Osteocyte (in vitro differentiated cells): ENCODE measurements around the gene FMNL2. TPM values are rescaled to one million over a fixed set of nuclear protein-coding genes. Genes with fewer than 3 reads are reported as not detected.

Experiments used
- DNase-seq: peaks from one replicate; pipeline ENCODE4 v3.0.0; 2021; ENCODE audit warnings: mixed read lengths; ENCODE audit not compliant: unreplicated experiment; ENCODE audit errors: extremely low spot score
- H3K27ac Mint-ChIP-seq: one replicate; pipeline ENCODE4 v1.8.0; 2021; ENCODE audit warnings: mild to moderate bottlenecking, mixed read lengths; ENCODE audit not compliant: unreplicated experiment
- H3K27me3 Mint-ChIP-seq: one replicate; pipeline ENCODE4 v1.8.0; 2021; ENCODE audit warnings: mixed read lengths; ENCODE audit not compliant: unreplicated experiment
- H3K36me3 Mint-ChIP-seq: one replicate; pipeline ENCODE4 v1.8.0; 2021; ENCODE audit warnings: mixed read lengths; ENCODE audit not compliant: unreplicated experiment
- H3K4me1 Mint-ChIP-seq: one replicate; pipeline ENCODE4 v1.8.0; 2021; ENCODE audit warnings: mixed read lengths; ENCODE audit not compliant: unreplicated experiment
- H3K4me3 Mint-ChIP-seq: one replicate; pipeline ENCODE4 v1.8.0; 2021; ENCODE audit warnings: mild to moderate bottlenecking, moderate library complexity, mixed read lengths; ENCODE audit not compliant: unreplicated experiment
- H3K9me3 Mint-ChIP-seq: one replicate; pipeline ENCODE4 v1.8.0; 2021; ENCODE audit warnings: mixed read lengths; ENCODE audit not compliant: unreplicated experiment
- total RNA-seq: library from RNA; stranded (reverse); gene quantifications from 2 replicates; pipeline ENCODE4 v1.2.1, GENCODE V29; 2021
- TF ChIP-seq, protein P1 (sequence below): fragments of 200-600 bp; sonication (generic); IDR thresholded peaks from 2 replicates; pipeline ENCODE4 v1.5.0; 2021; ENCODE audit warnings: antibody characterized with exemption, mild to moderate bottlenecking, moderate library complexity

Gene FMNL2
- total RNA-seq, 1 donor from 2014 or later, result 45.3 TPM

DNA sequence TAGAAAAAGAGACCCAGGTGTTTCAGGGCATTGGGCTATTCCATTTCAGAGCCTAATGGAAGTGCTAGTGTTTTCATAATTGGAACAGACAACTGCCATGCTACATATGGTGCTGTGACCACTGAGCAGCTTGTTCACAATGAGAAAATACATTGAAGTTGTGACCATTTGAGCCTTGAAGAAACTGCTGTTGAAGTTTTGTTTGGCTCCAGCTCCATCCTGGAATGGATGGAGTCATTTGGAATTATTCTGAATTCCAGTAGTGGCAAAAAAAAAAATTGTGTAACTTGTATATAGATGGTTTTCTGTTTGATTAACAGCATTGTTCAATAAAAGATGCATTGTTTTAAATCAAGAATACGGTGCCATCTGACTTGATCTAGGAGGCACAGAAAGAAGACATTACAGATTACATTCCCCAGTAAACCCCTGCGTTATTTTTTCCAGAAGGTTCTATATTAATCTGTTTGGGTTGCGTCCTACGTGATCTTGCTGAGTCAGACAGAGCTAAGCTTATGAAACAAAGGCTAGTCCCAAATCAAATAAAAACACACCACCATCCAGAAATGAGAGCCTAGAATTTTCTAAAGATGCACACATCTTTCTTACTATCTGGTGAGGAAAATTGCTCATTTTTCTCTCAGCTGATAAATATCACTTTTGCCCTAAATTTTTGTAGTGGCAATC lies 19.2 kb downstream of the FMNL2 start:
- Mint-ChIP-seq H3K27me3 (no peaks in the 10 kb centered on the region), H3K4me1 (peaks cover 21% of the 10 kb centered on the region), H3K36me3 (peaks cover 3% of the 10 kb centered on the region), H3K27ac (no peak overlapping the region), H3K4me3 (no peak overlapping the region), H3K9me3 (no peaks in the 10 kb centered on the region)
- no peak for DNase-seq
- TF ChIP-seq, protein P1, sequence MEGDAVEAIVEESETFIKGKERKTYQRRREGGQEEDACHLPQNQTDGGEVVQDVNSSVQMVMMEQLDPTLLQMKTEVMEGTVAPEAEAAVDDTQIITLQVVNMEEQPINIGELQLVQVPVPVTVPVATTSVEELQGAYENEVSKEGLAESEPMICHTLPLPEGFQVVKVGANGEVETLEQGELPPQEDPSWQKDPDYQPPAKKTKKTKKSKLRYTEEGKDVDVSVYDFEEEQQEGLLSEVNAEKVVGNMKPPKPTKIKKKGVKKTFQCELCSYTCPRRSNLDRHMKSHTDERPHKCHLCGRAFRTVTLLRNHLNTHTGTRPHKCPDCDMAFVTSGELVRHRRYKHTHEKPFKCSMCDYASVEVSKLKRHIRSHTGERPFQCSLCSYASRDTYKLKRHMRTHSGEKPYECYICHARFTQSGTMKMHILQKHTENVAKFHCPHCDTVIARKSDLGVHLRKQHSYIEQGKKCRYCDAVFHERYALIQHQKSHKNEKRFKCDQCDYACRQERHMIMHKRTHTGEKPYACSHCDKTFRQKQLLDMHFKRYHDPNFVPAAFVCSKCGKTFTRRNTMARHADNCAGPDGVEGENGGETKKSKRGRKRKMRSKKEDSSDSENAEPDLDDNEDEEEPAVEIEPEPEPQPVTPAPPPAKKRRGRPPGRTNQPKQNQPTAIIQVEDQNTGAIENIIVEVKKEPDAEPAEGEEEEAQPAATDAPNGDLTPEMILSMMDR, result no peak

DNA sequence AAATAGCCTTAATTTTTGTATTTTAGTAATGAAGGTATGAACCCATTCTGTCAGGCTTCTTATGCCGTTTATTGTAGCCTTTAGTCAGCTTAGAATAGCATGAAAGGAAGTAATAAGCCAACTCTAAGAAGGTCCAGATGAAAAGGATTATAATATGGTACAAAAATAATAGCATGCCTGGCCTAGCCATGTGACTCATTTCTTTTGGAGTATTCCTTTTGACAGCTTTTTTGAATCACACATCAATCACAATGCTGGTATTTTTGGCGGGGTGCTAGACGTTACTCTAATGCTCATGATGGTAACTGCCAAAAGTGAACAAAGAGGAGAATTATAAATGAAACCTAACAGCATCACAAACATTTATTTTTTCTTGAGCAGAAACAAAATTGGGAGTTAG lies 19.9 kb downstream of the FMNL2 start:
- Mint-ChIP-seq H3K4me3 (no peak overlapping the region), H3K36me3 (peaks cover 3% of the 10 kb centered on the region), H3K4me1 (peaks cover 21% of the 10 kb centered on the region), H3K9me3 (no peaks in the 10 kb centered on the region), H3K27ac (no peak overlapping the region), H3K27me3 (no peaks in the 10 kb centered on the region)
- no peak for DNase-seq
- TF ChIP-seq, protein P1, result no peak

DNA sequence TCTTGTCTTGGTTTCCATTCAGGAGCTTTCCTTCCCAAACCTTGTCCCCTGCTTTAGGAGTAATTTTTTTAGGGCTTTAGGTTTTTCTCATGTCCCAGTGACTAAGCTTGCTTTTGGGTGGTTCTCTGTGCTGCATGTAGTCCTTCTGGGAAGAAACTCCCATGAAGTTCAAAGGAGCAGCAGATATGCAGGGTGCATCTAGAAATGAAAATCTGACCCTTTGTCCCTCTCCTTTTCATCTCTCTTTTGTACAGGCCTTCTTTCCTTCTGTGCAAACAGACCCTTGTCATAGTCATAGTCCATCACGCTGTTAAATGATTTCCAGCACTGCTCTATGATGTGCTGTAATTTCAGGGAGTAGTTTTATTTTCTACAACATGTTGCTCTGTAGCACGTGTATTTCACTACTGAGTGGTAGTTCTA lies 20.4 kb downstream of the FMNL2 start:
- Mint-ChIP-seq H3K4me1 (peaks cover 21% of the 10 kb centered on the region), H3K27ac (no peak overlapping the region), H3K36me3 (peaks cover 3% of the 10 kb centered on the region), H3K27me3 (no peaks in the 10 kb centered on the region), H3K9me3 (no peaks in the 10 kb centered on the region), H3K4me3 (no peak overlapping the region)
- DNase-seq, result no peak
- TF ChIP-seq, protein P1, result no peak

DNA sequence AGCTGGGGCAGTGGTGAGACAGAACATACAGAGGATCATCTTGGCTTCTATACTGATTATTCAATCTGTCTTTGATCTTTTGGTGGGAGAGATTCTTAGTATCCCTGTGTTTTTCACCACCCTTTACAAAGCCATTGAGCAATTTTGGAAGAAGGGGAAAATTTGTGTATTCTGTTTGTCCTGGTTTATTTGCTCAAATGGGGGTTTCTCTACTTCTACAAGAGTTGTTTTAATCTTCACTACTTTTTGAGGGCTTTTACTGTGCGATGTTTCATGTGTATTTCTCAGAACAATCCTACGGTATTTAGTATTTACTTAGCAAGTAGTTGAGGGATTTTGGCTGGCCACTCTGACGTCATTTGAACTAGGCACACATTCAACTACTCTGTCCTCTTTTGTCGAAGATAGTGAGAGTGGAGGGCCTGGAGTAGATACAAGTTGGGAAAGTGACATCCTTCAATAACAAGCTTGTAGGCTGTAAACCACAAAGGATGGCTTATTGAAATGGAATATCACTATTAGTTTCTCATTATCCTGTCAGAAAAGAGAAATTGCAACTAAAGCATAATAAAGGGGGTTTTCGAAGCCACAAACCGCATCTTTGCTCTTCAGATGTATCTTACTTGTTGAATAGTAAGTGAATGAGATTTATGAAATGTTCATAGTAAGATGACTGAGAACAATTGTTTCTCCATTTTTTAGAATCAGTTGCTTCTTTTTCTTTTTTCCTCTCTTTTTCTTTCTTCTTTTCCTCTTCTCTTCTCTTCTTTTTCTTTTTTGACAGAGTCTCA lies 24.8 kb downstream of the FMNL2 start:
- DNase-seq, result no peak
- Mint-ChIP-seq H3K27me3 (no peaks in the 10 kb centered on the region), H3K4me3 (no peak overlapping the region), H3K4me1 (peaks cover 8% of the 10 kb centered on the region), H3K36me3 (peaks cover 3% of the 10 kb centered on the region), H3K27ac (no peak overlapping the region), H3K9me3 (no peaks in the 10 kb centered on the region)
- TF ChIP-seq, protein P1, result no peak

DNA sequence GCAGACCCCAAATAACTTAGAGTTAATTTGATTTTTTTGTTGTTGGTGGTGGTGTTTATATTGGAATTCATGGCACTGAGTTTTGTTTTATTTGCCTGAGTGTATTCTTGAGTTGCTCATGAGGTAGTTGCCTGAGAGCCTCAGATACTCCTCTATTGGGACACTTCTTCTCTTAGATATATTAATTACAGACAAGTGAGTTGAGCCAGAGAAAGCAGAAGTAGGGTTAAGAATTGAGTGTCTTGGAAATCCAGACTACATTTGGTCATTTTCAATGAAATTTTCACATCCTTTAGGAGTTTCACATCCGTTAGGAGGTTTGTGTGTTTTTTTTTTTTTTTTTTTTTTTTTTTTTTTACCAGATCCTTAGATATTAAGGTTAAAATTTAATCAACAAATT lies 29.0 kb downstream of the FMNL2 start:
- Mint-ChIP-seq H3K36me3 (no peaks in the 10 kb centered on the region), H3K4me3 (no peak overlapping the region), H3K9me3 (no peaks in the 10 kb centered on the region), H3K27ac (no peak overlapping the region), H3K27me3 (no peaks in the 10 kb centered on the region), H3K4me1 (peaks cover 18% of the 10 kb centered on the region)
- TF ChIP-seq, protein P1, result no peak
- no peak for DNase-seq
